Activated T-cell treated with anti-CD3 and anti-CD28 coated beads, Interleukin-2, amount 50 U/mL, for 4 hours (primary cell): Measurements from ENCODE around the gene BNIP3. TPM values are rescaled to one million over a fixed set of nuclear protein-coding genes. Genes with fewer than 3 reads are reported as not detected.
A peak's percentile ranks its signal among the peaks of the same experiment; 100 is the strongest.
"Not testable (repeated sequence)": the region's sequence is repeated elsewhere in the genome, so short reads cannot be mapped to it uniquely, and the experiment has no call there.

ENCODE experiments used
- ATAC-seq, 2 donors: fragments of 200-7000 bp; cut with Tn5 transposase; one replicate each; pipeline ENCODE4 v1.10.0; 2021
- DNase-seq: peaks from one replicate; pipeline ENCODE4 v3.0.0-alpha.2; 2020
- H3K27me3 Mint-ChIP-seq: one replicate; pipeline ENCODE4 v1.8.0; 2021; ENCODE audit warnings: low read depth, mixed read lengths
- H3K36me3 Mint-ChIP-seq: one replicate; pipeline ENCODE4 v1.8.0; 2022; ENCODE audit warnings: mixed read lengths; ENCODE audit not compliant: insufficient read depth
- H3K4me1 Mint-ChIP-seq: one replicate; pipeline ENCODE4 v1.8.0; 2021; ENCODE audit warnings: low read depth, mixed read lengths
- H3K4me3 Mint-ChIP-seq: one replicate; pipeline ENCODE4 v1.8.0; 2021; ENCODE audit warnings: mild to moderate bottlenecking, moderate library complexity, mixed read lengths
- H3K9me3 Mint-ChIP-seq: one replicate; pipeline ENCODE4 v1.8.0; 2021; ENCODE audit warnings: mixed read lengths
- total RNA-seq, 3 donors: library from RNA; stranded (reverse); gene quantifications; one replicate each; pipeline ENCODE4 v1.2.1, GENCODE V29; 2021

Gene BNIP3
- total RNA-seq, 3 donors from 2014 or later, result 36.5 to 40.5 (median 38.6) TPM

DNA sequence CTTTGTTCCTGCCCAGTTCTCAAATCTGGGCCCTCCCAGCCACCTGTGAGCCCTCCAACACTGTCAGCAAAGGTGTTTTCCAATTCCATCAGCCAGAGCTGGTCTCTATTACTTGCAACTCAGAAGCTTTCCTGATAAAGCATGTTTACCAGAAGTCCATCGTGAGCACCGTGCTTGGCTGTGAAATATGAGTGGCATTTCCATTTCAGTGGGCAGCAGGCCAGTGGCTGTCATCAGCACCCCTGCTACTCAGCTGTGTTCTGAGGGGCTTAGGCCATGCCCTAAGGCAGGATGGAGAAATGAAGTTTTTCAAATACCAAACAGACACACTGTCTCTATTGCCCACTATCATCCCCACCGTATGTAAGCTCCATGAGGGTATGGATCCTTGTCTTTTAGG lies 12.7 kb upstream of the BNIP3 start:
- DNase-seq (no peak), ATAC-seq (no peak)
- no peaks in the 10 kb centered on the region for H3K9me3 Mint-ChIP-seq
- H3K36me3 Mint-ChIP-seq, result no peaks in the 10 kb centered on the region
- H3K4me1 Mint-ChIP-seq, result no peaks in the 10 kb centered on the region
- no peaks in the 10 kb centered on the region for H3K27me3 Mint-ChIP-seq
- H3K4me3 Mint-ChIP-seq, result no peak overlapping the region

GRCh38 chr10:131993275-131993674 lies 11.6 kb upstream of the BNIP3 start:
- ATAC-seq, result no peak
- no peak overlapping the region for H3K4me3 Mint-ChIP-seq
- H3K27me3 Mint-ChIP-seq, result no peaks in the 10 kb centered on the region

GRCh38 chr10:131991726-131992125 lies 10.0 kb upstream of the BNIP3 start:
- Mint-ChIP-seq H3K9me3 (no peaks in the 10 kb centered on the region), H3K4me1 (no peaks in the 10 kb centered on the region), H3K4me3 (no peak overlapping the region), H3K27me3 (peaks cover 2% of the 10 kb centered on the region), H3K36me3 (no peaks in the 10 kb centered on the region)
- no peak for ATAC-seq
- no peak for DNase-seq

More at GRCh38 chr10:131993275-131993674, 11.6 kb upstream of the BNIP3 start:
- Mint-ChIP-seq H3K36me3 (no peaks in the 10 kb centered on the region), H3K4me1 (no peaks in the 10 kb centered on the region), H3K9me3 (no peaks in the 10 kb centered on the region)
- DNase-seq, result no peak

GRCh38 chr10:131987786-131988185 lies 6.1 kb upstream of the BNIP3 start:
- H3K9me3 Mint-ChIP-seq, ATAC-seq, DNase-seq, H3K27me3 Mint-ChIP-seq, H3K36me3 Mint-ChIP-seq, H3K4me1 Mint-ChIP-seq, H3K4me3 Mint-ChIP-seq: not testable (repeated sequence)

DNA sequence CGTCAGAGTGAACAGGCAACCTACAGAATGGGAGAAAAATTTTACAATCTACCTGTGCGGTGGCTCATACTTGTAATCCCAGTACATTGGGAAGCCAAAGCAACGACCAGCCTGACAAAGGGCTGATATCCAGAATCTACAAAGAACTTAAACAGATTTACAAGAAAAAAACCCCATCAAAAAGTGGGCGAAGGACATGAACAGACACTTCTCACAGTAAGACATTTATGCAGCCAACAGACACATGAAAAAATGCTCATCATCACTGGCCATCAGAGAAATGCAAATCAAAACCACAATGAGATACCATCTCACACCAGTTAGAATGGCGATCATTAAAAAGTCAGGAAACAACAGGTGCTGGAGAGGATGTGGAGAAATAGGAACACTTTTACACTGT lies 5.6 kb upstream of the BNIP3 start:
- H3K36me3 Mint-ChIP-seq, DNase-seq, H3K4me1 Mint-ChIP-seq, H3K9me3 Mint-ChIP-seq, H3K4me3 Mint-ChIP-seq, ATAC-seq, H3K27me3 Mint-ChIP-seq: not testable (repeated sequence)

DNA sequence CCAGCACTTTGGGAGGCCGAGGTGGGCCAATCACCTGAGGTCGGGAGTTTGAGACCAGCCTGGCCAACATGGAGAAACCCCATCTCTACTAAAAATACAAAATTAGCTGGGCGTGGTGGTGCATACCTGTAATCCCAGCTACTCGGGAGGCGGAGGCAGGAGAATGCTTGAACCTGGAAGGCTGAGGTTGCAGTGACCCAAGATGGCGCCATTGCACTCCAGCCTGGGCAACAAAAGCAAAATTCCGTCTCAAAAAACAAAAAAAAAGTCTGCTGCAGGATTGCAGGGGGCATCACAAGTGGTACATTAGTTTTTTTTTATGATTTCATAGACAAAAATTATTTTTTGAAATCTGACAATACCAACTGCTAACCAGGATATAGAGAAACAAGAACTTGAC lies 5.1 kb upstream of the BNIP3 start:
- not testable (repeated sequence) for H3K36me3 Mint-ChIP-seq, H3K4me1 Mint-ChIP-seq, H3K4me3 Mint-ChIP-seq, ATAC-seq, DNase-seq, H3K27me3 Mint-ChIP-seq, H3K9me3 Mint-ChIP-seq

- H3K27me3 Mint-ChIP-seq, result peaks cover 2% of the 10 kb centered on the region
- ATAC-seq (no peak), DNase-seq (no peak)
- peaks cover 19% of the 10 kb centered on the region for H3K4me1 Mint-ChIP-seq
- H3K9me3 Mint-ChIP-seq, result no peaks in the 10 kb centered on the region
- peak overlapping the region; percentile 70 for H3K4me3 Mint-ChIP-seq
- no peaks in the 10 kb centered on the region for H3K36me3 Mint-ChIP-seq
Observed at GRCh38 chr10:131983780-131984179, 2.1 kb upstream of the BNIP3 start.

GRCh38 chr10:131982796-131983195 lies 1.1 kb upstream of the BNIP3 start:
- no peaks in the 10 kb centered on the region for H3K36me3 Mint-ChIP-seq
- no peaks in the 10 kb centered on the region for H3K9me3 Mint-ChIP-seq
- DNase-seq, result no peak
- H3K27me3 Mint-ChIP-seq, result peaks cover under 1% of the 10 kb centered on the region
- ATAC-seq, result no peak
- peak overlapping the region; percentile 70 for H3K4me3 Mint-ChIP-seq
- peaks cover 26% of the 10 kb centered on the region for H3K4me1 Mint-ChIP-seq

DNA sequence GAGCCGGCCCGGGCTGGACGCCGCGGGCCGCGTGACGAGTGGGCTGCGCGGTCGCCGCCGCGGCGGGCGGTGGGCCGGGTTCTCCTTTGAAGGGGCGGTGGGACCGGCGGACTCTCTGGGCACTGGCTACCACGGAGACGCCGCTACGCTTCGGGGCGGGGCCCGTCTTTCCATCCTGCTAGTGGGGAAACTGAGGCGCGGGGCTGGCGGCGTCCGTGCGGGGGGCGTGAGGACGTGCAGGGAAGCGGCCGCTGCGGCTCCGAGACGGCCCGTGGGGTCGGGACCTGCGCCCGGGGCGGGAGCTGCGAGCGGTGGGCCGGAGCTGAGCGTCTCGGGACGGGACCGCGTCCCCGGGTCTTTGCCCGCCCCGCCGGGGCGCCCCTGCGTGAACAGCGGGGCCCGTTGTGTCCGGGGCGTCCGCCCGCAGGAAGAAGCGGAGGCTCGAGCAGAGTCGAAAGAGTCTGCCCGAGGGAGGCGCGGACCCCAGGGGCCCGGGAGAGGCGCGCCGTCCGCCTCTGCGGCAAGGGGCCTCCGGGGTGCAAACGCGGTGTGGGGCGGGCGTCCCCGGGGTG lies 548 bp upstream of the BNIP3 start:
- DNase-seq, result no peak

GRCh38 chr10:131980761-131981428 lies 828 bp downstream of the BNIP3 start:
- Mint-ChIP-seq H3K27me3 (no peaks in the 10 kb centered on the region), H3K4me3 (peak overlapping the region; percentile 86), H3K9me3 (no peaks in the 10 kb centered on the region), H3K4me1 (peaks cover 39% of the 10 kb centered on the region), H3K36me3 (no peaks in the 10 kb centered on the region)
- ATAC-seq (no peak), DNase-seq (no peak)

More for the DNA sequence above, 548 bp upstream of the BNIP3 start:
- Mint-ChIP-seq H3K4me1 (peaks cover 28% of the 10 kb centered on the region), H3K9me3 (no peaks in the 10 kb centered on the region), H3K36me3 (no peaks in the 10 kb centered on the region), H3K27me3 (no peaks in the 10 kb centered on the region), H3K4me3 (peak overlapping the region; percentile 69)
- peak; percentile 28 to 30 for ATAC-seq

DNA sequence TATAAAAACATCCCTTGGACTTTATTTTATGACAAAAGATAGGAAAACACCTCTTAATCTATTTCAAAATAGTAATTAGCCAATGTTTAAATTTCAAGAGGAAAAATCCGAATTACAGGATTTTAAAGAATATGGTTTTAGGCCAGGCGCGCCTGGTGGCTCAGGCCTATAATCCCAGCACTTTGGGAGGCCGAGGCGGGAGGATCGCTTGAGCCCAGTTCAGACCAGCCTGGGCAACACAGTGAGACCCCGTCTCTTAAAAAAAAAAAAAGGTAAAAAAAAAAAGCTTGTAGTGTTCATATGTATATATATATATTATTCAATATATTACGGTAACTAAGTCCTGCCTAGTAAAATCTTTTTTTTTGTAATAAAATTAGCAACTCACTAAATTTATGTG lies 1.4 kb downstream of the BNIP3 start:
- Mint-ChIP-seq H3K4me3 (peak overlapping the region; percentile 59), H3K9me3 (no peaks in the 10 kb centered on the region), H3K36me3 (no peaks in the 10 kb centered on the region), H3K27me3 (no peaks in the 10 kb centered on the region), H3K4me1 (peaks cover 45% of the 10 kb centered on the region)
- no peak for ATAC-seq
- no peak for DNase-seq

GRCh38 chr10:131979821-131980270 lies 1.9 kb downstream of the BNIP3 start:
- H3K9me3 Mint-ChIP-seq, result no peaks in the 10 kb centered on the region
- no peaks in the 10 kb centered on the region for H3K27me3 Mint-ChIP-seq
- H3K36me3 Mint-ChIP-seq, result no peaks in the 10 kb centered on the region
- peak overlapping the region; percentile 59 for H3K4me3 Mint-ChIP-seq
- H3K4me1 Mint-ChIP-seq, result peaks cover 49% of the 10 kb centered on the region
- DNase-seq (no peak), ATAC-seq (no peak)

GRCh38 chr10:131979336-131979735 lies 2.4 kb downstream of the BNIP3 start:
- no peaks in the 10 kb centered on the region for H3K27me3 Mint-ChIP-seq
- H3K4me1 Mint-ChIP-seq, result peaks cover 54% of the 10 kb centered on the region
- H3K9me3 Mint-ChIP-seq, result no peaks in the 10 kb centered on the region
- ATAC-seq (no peak), DNase-seq (no peak)
- peak overlapping the region; percentile 59 for H3K4me3 Mint-ChIP-seq
- H3K36me3 Mint-ChIP-seq, result no peaks in the 10 kb centered on the region

GRCh38 chr10:131978851-131979250 lies 2.9 kb downstream of the BNIP3 start:
- no peaks in the 10 kb centered on the region for H3K9me3 Mint-ChIP-seq
- H3K36me3 Mint-ChIP-seq, result no peaks in the 10 kb centered on the region
- H3K4me1 Mint-ChIP-seq, result peaks cover 59% of the 10 kb centered on the region
- H3K27me3 Mint-ChIP-seq, result no peaks in the 10 kb centered on the region
- ATAC-seq (no peak), DNase-seq (no peak)
- no peak overlapping the region for H3K4me3 Mint-ChIP-seq

DNA sequence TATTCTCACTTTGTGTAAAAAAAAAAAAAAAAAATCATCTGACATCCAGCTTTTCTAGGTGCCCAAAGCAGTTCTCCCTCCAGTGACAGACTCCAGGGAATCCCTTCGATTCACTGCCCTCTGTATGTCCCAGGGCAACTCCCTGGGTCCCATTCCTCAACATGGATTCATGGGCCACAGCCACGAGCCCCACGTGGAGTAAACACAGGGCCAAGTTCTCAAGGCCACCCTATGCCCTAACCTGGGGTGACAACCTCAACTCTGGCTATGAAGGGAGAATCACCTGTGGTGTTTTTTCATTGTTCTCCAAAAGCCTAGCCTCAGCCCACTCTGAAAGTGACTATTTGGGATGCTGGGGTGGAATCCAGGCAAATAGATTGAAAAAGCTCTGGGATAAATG lies 3.4 kb downstream of the BNIP3 start:
- Mint-ChIP-seq H3K4me1 (peaks cover 64% of the 10 kb centered on the region), H3K27me3 (no peaks in the 10 kb centered on the region), H3K4me3 (no peak overlapping the region), H3K36me3 (no peaks in the 10 kb centered on the region), H3K9me3 (no peaks in the 10 kb centered on the region)
- ATAC-seq (no peak), DNase-seq (no peak)
